GM12801 (cell line): Measurements from ENCODE around the gene DNAJB13.

Experiments used
- TF ChIP-seq, protein P1 (sequence below): IDR thresholded peaks from one replicate; pipeline ENCODE4 v1.5.1; 2011; ENCODE audit warnings: control low read depth; ENCODE audit not compliant: insufficient read length; ENCODE audit errors: extremely low read depth

The DNAJB13 gene

GRCh38 chr11:74015919-74016684 is 65.3 kb downstream of the DNAJB13 start:
- TF ChIP-seq, protein P1, sequence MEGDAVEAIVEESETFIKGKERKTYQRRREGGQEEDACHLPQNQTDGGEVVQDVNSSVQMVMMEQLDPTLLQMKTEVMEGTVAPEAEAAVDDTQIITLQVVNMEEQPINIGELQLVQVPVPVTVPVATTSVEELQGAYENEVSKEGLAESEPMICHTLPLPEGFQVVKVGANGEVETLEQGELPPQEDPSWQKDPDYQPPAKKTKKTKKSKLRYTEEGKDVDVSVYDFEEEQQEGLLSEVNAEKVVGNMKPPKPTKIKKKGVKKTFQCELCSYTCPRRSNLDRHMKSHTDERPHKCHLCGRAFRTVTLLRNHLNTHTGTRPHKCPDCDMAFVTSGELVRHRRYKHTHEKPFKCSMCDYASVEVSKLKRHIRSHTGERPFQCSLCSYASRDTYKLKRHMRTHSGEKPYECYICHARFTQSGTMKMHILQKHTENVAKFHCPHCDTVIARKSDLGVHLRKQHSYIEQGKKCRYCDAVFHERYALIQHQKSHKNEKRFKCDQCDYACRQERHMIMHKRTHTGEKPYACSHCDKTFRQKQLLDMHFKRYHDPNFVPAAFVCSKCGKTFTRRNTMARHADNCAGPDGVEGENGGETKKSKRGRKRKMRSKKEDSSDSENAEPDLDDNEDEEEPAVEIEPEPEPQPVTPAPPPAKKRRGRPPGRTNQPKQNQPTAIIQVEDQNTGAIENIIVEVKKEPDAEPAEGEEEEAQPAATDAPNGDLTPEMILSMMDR, result no peak

DNA sequence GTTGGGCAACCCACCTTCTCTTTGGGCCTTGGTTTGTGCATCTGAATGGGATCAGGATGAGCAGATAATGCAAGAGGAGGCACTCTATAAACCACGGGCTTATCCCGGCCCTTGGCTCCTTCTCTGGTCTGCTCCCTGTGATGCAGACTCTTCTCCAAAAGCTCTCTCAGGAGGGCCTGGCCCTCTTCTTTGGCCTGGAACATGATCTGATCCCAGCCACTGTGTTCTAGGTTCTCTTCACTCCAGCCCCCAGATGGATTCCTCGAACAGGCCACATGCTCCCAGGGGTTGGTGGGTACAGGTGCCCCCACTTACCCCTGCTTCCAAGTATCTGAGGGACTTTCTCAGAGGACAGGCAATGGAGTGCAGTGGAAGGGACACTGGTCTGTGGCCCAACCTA is 66.8 kb downstream of the DNAJB13 start:
- TF ChIP-seq, protein P1, result no peak

GRCh38 chr11:74018331-74019005 is 67.6 kb downstream of the DNAJB13 start:
- TF ChIP-seq, protein P1, result no peak

- TF ChIP-seq, protein P1, result no peak
Measured at GRCh38 chr11:74019104-74019738, 68.4 kb downstream of the DNAJB13 start.

DNA sequence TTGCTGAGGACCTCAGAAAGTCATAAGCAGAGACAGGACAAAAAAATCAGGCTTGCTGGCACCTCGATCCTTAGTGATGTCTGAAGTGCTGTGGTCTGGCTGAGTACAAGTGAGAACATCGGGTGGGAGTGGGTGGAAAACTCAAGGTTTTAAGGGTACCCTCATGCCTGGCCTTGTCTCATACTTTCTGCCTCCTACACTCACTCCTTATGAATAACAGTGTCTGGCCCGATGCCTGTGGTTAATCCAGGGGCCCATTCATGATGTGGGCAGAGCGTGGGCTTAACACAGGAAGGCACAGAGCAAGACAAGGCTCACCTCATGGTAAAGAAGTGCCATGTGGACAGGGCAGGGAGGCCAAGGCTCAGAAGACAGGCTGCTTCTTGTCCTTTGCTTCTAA is 69.0 kb downstream of the DNAJB13 start:
- TF ChIP-seq, protein P1, result no peak
